ENCODE data around the gene MOG.

The MOG gene

DNA sequence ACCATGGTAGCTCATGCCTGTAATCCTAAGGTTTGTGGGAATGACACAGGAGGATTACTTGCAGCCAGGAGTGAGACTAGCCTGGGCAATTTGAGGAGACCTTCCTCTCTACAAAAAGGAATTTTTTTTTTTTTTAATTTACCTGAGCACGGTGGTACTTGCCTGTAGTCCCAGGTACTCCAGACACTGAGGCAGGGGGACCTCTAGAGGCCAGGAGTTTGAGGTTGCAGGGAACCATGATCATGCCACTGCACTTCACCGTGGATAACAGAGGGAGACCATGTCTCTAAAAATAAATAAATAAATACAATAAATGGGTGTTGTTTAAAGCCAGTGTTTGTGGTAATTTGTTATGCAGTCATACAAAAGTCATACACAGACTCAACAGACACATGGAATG, 64.0 kb downstream of the MOG start:
- TF ChIP-seq, protein P1, sequence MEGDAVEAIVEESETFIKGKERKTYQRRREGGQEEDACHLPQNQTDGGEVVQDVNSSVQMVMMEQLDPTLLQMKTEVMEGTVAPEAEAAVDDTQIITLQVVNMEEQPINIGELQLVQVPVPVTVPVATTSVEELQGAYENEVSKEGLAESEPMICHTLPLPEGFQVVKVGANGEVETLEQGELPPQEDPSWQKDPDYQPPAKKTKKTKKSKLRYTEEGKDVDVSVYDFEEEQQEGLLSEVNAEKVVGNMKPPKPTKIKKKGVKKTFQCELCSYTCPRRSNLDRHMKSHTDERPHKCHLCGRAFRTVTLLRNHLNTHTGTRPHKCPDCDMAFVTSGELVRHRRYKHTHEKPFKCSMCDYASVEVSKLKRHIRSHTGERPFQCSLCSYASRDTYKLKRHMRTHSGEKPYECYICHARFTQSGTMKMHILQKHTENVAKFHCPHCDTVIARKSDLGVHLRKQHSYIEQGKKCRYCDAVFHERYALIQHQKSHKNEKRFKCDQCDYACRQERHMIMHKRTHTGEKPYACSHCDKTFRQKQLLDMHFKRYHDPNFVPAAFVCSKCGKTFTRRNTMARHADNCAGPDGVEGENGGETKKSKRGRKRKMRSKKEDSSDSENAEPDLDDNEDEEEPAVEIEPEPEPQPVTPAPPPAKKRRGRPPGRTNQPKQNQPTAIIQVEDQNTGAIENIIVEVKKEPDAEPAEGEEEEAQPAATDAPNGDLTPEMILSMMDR (IDR thresholded peaks at IDR 0.05; ENCODE audit: low read depth, low read length): no peak
- DNase-seq (ENCODE audit: extremely low read depth, low read depth): no peak
